ENCODE measurements around the gene NIFK. TPM values are rescaled to one million over a fixed set of nuclear protein-coding genes. Genes with fewer than 3 reads are reported as not detected.

Gene NIFK
- polyA plus RNA-seq, 1 donor (not counting 4 experiments of a cell fraction or from before 2014, with no cell fraction given) = 60.4 TPM

DNA sequence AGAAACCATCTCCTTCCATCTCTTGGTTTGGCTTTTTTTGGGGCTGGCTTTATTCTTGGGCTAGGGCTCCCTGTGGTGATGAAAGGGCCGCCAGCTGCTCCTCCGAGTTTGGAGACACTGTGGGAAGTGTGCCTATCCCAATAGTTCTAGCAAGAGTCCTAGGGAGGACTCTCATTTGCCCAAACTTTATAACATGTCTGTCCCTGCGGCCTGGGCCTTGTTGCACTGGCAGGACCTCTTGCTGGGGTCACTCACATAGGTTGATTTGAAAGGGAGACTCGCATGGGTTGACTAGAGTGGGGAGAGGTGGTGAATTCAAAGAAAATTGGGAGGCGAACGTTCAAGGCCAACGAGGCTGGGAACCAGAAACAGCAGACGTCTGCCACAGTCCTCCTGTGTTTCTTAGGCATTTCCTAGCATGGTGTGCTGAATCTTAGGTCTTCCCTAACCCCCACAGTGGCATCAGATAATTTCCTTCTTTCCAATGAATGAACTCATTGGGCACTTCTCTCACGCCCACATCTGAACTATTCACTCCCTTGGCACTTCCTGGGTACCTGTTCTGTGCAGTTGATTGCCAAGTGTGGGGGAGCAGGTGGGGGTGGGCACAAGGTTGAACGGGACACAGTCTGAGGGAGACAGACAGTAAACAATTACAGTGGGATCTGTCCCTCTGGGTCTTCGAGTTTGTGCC, 26.8 kb downstream of the NIFK start:
- Histone ChIP-seq H3K79me2 (ENCODE audit: control insufficient read depth, insufficient read depth, low read length) (no peaks in the 10 kb centered on the region), H3K27me3 (ENCODE audit: control insufficient read depth, extremely low read depth, insufficient read depth, low read length) (no peaks in the 10 kb centered on the region), H3K4me2 (ENCODE audit: control insufficient read depth, extremely low read depth, insufficient read depth, low read depth, low read length) (peak overlapping the region; percentile 14), H3K9me3 (ENCODE audit: control insufficient read depth, low read depth, low read length) (no peaks in the 10 kb centered on the region), H3K9ac (ENCODE audit: control insufficient read depth, extremely low read depth, insufficient read depth, low read length) (no peak overlapping the region), H4K20me1 (ENCODE audit: control insufficient read depth, extremely low read depth, insufficient read depth, low read length) (no peaks in the 10 kb centered on the region), H3K4me1 (ENCODE audit: control insufficient read depth, extremely low read depth, insufficient read depth, low read length) (peaks cover 14% of the 10 kb centered on the region), H3K4me3 (ENCODE audit: control insufficient read depth in 2 of 3, extremely low read depth in 1 of 3, insufficient read depth in 2 of 3, low read depth in 1 of 3, low read length in 3 of 3) (no peak overlapping the region), H2AFZ (ENCODE audit: control insufficient read depth, low read length) (no peak overlapping the region), H3K36me3 (ENCODE audit: control insufficient read depth in 2 of 2, extremely low read depth in 1 of 2, insufficient read depth in 2 of 2, low read length in 2 of 2) (no peaks in the 10 kb centered on the region), H3K9me1 (ENCODE audit: control insufficient read depth, extremely low read depth, insufficient read depth, low read length) (no peaks in the 10 kb centered on the region), H3K27ac (ENCODE audit: control insufficient read depth, insufficient read depth, low read length) (no peak overlapping the region)
- dilution Hi-C loops (cut with MboI; ENCODE audit: extremely low pct_ligation_motif_present, low sequenced_read_pairs) = no loop called here
- FAIRE-seq = no peak
- TF ChIP-seq, protein P1, sequence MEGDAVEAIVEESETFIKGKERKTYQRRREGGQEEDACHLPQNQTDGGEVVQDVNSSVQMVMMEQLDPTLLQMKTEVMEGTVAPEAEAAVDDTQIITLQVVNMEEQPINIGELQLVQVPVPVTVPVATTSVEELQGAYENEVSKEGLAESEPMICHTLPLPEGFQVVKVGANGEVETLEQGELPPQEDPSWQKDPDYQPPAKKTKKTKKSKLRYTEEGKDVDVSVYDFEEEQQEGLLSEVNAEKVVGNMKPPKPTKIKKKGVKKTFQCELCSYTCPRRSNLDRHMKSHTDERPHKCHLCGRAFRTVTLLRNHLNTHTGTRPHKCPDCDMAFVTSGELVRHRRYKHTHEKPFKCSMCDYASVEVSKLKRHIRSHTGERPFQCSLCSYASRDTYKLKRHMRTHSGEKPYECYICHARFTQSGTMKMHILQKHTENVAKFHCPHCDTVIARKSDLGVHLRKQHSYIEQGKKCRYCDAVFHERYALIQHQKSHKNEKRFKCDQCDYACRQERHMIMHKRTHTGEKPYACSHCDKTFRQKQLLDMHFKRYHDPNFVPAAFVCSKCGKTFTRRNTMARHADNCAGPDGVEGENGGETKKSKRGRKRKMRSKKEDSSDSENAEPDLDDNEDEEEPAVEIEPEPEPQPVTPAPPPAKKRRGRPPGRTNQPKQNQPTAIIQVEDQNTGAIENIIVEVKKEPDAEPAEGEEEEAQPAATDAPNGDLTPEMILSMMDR (optimal IDR thresholded peaks at IDR 0.05 in 1 of 3, IDR thresholded peaks at IDR 0.05 in 1 of 3, conservative IDR thresholded peaks at IDR 0.05 in 1 of 3; ENCODE audit: extremely low read depth in 1 of 3, insufficient read depth in 2 of 3, low read length in 3 of 3) = no peak
- no peak for TF ChIP-seq EZH2 (IDR thresholded peaks at IDR 0.05; ENCODE audit: low read length)
- DNase-seq (ENCODE audit: low read depth, low spot score) = no peak

DNA sequence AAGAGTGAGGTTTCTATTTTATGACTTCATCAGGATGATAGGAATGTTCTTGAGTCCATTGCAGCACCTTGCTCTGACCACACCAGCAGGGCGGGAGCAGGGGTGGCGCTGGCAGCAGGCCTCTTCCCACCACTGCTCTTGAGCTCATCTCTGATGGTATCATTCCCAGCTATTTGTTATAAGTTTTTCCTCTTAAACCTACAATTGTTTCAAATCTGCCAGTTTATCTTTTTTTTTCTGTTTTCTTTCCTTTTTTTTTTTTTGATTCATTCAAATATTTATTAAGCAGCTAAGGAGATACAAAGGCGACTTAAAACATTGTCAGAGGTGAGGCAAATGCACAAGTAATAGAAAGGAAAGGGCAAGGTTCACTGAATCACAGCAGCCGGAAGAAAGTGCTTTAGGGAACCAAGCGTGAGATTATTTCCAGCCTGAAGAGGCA, 28.7 kb downstream of the NIFK start:
- no peak overlapping the region for H2AFZ ChIP-seq (ENCODE audit: control insufficient read depth, low read length)
- H3K36me3 ChIP-seq (ENCODE audit: control insufficient read depth in 2 of 2, extremely low read depth in 1 of 2, insufficient read depth in 2 of 2, low read length in 2 of 2) = no peaks in the 10 kb centered on the region
- FAIRE-seq (no peak), DNase-seq (ENCODE audit: low read depth, low spot score) (no peak)
- no peak overlapping the region for H3K27ac ChIP-seq (ENCODE audit: control insufficient read depth, insufficient read depth, low read length)
- no peak overlapping the region for H3K4me3 ChIP-seq (ENCODE audit: control insufficient read depth in 2 of 3, extremely low read depth in 1 of 3, insufficient read depth in 2 of 3, low read depth in 1 of 3, low read length in 3 of 3)
- no peaks in the 10 kb centered on the region for H3K9me3 ChIP-seq (ENCODE audit: control insufficient read depth, low read depth, low read length)
- H3K4me1 ChIP-seq (ENCODE audit: control insufficient read depth, extremely low read depth, insufficient read depth, low read length) = peaks cover 14% of the 10 kb centered on the region
- no peak overlapping the region for H3K9ac ChIP-seq (ENCODE audit: control insufficient read depth, extremely low read depth, insufficient read depth, low read length)
- H3K79me2 ChIP-seq (ENCODE audit: control insufficient read depth, insufficient read depth, low read length) = no peaks in the 10 kb centered on the region
- no peaks in the 10 kb centered on the region for H4K20me1 ChIP-seq (ENCODE audit: control insufficient read depth, extremely low read depth, insufficient read depth, low read length)
- H3K27me3 ChIP-seq (ENCODE audit: control insufficient read depth, extremely low read depth, insufficient read depth, low read length) = no peaks in the 10 kb centered on the region
- dilution Hi-C loops (cut with MboI; ENCODE audit: extremely low pct_ligation_motif_present, low sequenced_read_pairs) = no loop called here
- no peak overlapping the region for H3K4me2 ChIP-seq (ENCODE audit: control insufficient read depth, extremely low read depth, insufficient read depth, low read depth, low read length)
- H3K9me1 ChIP-seq (ENCODE audit: control insufficient read depth, extremely low read depth, insufficient read depth, low read length) = no peaks in the 10 kb centered on the region
- TF ChIP-seq EZH2 (IDR thresholded peaks at IDR 0.05; ENCODE audit: low read length) = no peak
- TF ChIP-seq, protein P1 (optimal IDR thresholded peaks at IDR 0.05 in 1 of 3, IDR thresholded peaks at IDR 0.05 in 1 of 3, conservative IDR thresholded peaks at IDR 0.05 in 1 of 3; ENCODE audit: extremely low read depth in 1 of 3, insufficient read depth in 2 of 3, low read length in 3 of 3) = no peak

All from keratinocyte (primary cell).